Activated CD4-positive, alpha-beta T cell treated with anti-CD3 and anti-CD28 coated beads, Interleukin-2, amount 50 U/mL, for 4 hours (primary cell): Measurements from ENCODE around the gene APLNR.
A peak's percentile ranks its signal among the peaks of the same experiment; 100 is the strongest.

Experiments
- DNase-seq, 2 experiments: peaks; one replicate each; pipeline ENCODE4 v3.0.0-alpha.2; 2020

Gene APLNR

GRCh38 chr11:57251037-57251436, 14.0 kb upstream of the APLNR start:
- no peak for DNase-seq

- peak; percentile 9 to 17 for DNase-seq
These were observed 12.6 kb upstream of the APLNR start for GRCh38 chr11:57249384-57250319.

GRCh38 chr11:57248780-57249383, 11.8 kb upstream of the APLNR start:
- DNase-seq = no peak

GRCh38 chr11:57244911-57245310, 7.9 kb upstream of the APLNR start:
- no peak for DNase-seq

- no peak for DNase-seq
These were observed 4.4 kb upstream of the APLNR start for GRCh38 chr11:57241353-57241972.

- no peak for DNase-seq
These were observed 3.7 kb upstream of the APLNR start for GRCh38 chr11:57240757-57241156.

- no peak for DNase-seq
These were observed 3.0 kb upstream of the APLNR start for GRCh38 chr11:57240007-57240406.

GRCh38 chr11:57239348-57239747, 2.3 kb upstream of the APLNR start:
- no peak for DNase-seq

- no peak for DNase-seq
These were observed 1.0 kb downstream of the APLNR start for GRCh38 chr11:57235761-57236703.

GRCh38 chr11:57233702-57234101, 3.3 kb downstream of the APLNR start:
- no peak for DNase-seq

- no peak for DNase-seq
These were observed 5.4 kb downstream of the APLNR start for GRCh38 chr11:57231539-57232253.

- no peak for DNase-seq
These were observed 6.1 kb downstream of the APLNR start for GRCh38 chr11:57230791-57231538.

GRCh38 chr11:57230316-57230715, 6.7 kb downstream of the APLNR start:
- no peak for DNase-seq

GRCh38 chr11:57228600-57228999, 8.4 kb downstream of the APLNR start:
- no peak for DNase-seq

GRCh38 chr11:57224537-57224936, 12.5 kb downstream of the APLNR start:
- DNase-seq = no peak

- DNase-seq = no peak
These were observed 12.9 kb downstream of the APLNR start for GRCh38 chr11:57224128-57224527.

GRCh38 chr11:57223601-57224000, 13.4 kb downstream of the APLNR start:
- no peak for DNase-seq

GRCh38 chr11:57222239-57222638, 14.8 kb downstream of the APLNR start:
- DNase-seq = no peak

GRCh38 chr11:57219021-57219627, 17.9 kb downstream of the APLNR start:
- DNase-seq = no peak

GRCh38 chr11:57217053-57217452, 20.0 kb downstream of the APLNR start:
- no peak for DNase-seq

GRCh38 chr11:57216463-57216862, 20.6 kb downstream of the APLNR start:
- no peak for DNase-seq
